Activated CD4-positive, alpha-beta T cell treated with anti-CD3 and anti-CD28 coated beads, Interleukin-2, amount 10 ng/mL, durations not matched to agents 24 days and 14 days (primary cell): ENCODE data around the gene GBP4. TPM values are rescaled to one million over a fixed set of nuclear protein-coding genes. Genes with fewer than 3 reads are reported as not detected.

ENCODE experiments used
- DNase-seq: peaks from one replicate; pipeline ENCODE4 v3.0.0; 2022
- H3K27ac Mint-ChIP-seq: one replicate; pipeline ENCODE4 v1.8.0; 2022; ENCODE audit warnings: mild to moderate bottlenecking, mixed read lengths
- H3K27me3 Mint-ChIP-seq: one replicate; pipeline ENCODE4 v1.8.0; 2022; ENCODE audit warnings: mixed read lengths
- H3K36me3 Mint-ChIP-seq: one replicate; pipeline ENCODE4 v1.8.0; 2022; ENCODE audit warnings: low read depth, mild to moderate bottlenecking, mixed read lengths
- H3K4me1 Mint-ChIP-seq: one replicate; pipeline ENCODE4 v1.8.0; 2021; ENCODE audit warnings: mixed read lengths
- H3K4me3 Mint-ChIP-seq: one replicate; pipeline ENCODE4 v1.8.0; 2022; ENCODE audit warnings: mild to moderate bottlenecking, moderate library complexity, mixed read lengths
- H3K9me3 Mint-ChIP-seq: one replicate; pipeline ENCODE4 v1.8.0; 2021; ENCODE audit warnings: mixed read lengths
- intact Hi-C: fragments of 100-400 bp; cut with micrococcal nuclease; formaldehyde crosslinking; loops from one replicate; pipeline ENCODE4 v1.15.1; 2023
- total RNA-seq: library from RNA; stranded (reverse); gene quantifications from 2 replicates; pipeline ENCODE4 v1.2.3, GENCODE V29; 2022

Gene GBP4
- total RNA-seq, 1 donor from 2014 or later: 29.5 TPM

DNA sequence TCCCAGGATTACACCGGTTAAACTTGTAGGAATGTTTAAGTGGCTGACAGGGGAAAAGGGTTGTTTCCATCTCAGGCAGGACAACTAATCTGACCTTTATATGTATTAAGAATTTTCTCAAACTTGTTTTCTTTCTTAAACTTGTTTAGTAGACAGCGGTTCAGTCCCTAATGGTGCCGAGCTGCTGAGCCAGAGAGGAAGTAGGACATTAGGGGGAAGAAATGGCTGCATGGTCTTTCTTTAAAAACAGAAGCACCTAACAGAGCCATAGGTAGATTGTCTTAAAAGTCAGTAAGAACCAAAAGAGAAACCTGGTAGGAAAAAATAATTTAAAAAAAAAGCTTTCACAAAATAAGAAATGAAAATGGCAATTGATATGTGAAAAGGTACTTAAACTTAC lies 3.3 kb downstream of the GBP4 start:
- no peaks in the 10 kb centered on the region for H3K27me3 Mint-ChIP-seq
- peaks cover 56% of the 10 kb centered on the region for H3K4me1 Mint-ChIP-seq
- DNase-seq: no peak
- no peaks in the 10 kb centered on the region for H3K9me3 Mint-ChIP-seq
- peak overlapping the region; percentile 72 for H3K4me3 Mint-ChIP-seq
- intact Hi-C loops: loop anchor here (5.0 kb wide), 1 partner anchor 527 kb away; no protein-coding TSS in a partner anchor
- H3K36me3 Mint-ChIP-seq: peaks cover 55% of the 10 kb centered on the region
- H3K27ac Mint-ChIP-seq: peak overlapping the region; percentile 72

DNA sequence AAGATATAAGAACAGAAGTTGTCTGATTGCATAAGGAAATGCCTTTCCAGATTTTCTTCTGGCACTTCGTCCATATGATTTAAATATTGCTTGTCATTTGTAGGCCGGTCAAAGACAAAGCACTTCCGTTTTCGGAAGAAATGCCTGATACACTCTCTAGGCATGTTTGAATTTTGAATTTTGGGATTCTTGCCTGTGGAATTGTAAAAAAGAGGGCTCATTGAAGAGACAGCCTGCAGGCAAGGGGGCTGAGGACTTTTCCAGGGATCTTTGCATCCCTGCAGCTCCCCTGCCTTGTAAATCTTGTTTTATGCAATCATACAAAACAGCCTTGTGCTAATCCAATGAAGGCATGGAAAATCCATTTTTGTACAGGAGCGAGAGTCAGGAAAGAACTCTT lies 7.4 kb downstream of the GBP4 start:
- Mint-ChIP-seq H3K27ac (no peak overlapping the region), H3K4me1 (peaks cover 41% of the 10 kb centered on the region), H3K9me3 (no peaks in the 10 kb centered on the region), H3K4me3 (no peak overlapping the region), H3K27me3 (no peaks in the 10 kb centered on the region), H3K36me3 (peaks cover 85% of the 10 kb centered on the region)
- intact Hi-C loops: no loop called here
- DNase-seq: no peak

DNA sequence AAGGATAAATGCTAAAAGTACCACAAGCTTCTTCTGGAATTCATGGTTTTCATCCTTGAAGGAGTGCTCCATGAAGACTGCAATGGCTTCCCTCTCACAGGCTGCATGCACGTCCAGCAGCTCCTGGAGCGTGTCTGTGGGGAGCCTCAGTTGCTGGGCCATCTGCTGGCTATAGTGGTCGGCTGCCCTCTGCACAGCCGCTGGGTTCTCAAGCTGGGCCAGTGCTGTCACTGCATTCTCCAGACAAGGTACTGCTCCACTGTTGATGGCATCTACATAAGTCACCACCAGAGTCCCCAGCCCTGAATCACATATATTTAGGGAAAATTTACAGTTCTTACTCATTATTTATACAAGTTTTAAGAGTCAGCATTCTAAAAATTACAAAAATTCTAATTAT lies 8.7 kb downstream of the GBP4 start:
- no peak overlapping the region for H3K27ac Mint-ChIP-seq
- H3K4me1 Mint-ChIP-seq: peaks cover 29% of the 10 kb centered on the region
- intact Hi-C loops: no loop called here
- H3K9me3 Mint-ChIP-seq: no peaks in the 10 kb centered on the region
- H3K4me3 Mint-ChIP-seq: no peak overlapping the region
- no peaks in the 10 kb centered on the region for H3K27me3 Mint-ChIP-seq
- H3K36me3 Mint-ChIP-seq: peaks cover 88% of the 10 kb centered on the region
- no peak for DNase-seq

DNA sequence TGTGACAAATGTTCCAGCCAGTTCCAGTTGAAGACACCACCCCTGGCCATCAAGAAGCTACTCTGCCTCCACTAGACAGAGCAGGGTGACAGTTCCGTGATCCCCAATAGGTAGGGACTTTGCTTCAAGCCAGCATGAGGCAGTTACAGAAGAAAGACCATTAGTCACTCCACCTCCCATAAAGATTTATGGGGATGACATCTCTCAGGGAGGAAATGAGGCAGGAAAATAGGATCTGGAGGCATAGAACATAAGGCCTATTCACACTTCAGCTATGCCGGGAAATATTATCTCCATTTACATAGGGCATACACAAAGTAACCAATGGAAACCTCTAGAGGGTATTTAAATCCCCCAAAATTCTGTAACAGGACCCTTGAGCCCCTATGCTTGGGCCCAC lies 19.4 kb downstream of the GBP4 start:
- no peak overlapping the region for H3K4me3 Mint-ChIP-seq

DNA sequence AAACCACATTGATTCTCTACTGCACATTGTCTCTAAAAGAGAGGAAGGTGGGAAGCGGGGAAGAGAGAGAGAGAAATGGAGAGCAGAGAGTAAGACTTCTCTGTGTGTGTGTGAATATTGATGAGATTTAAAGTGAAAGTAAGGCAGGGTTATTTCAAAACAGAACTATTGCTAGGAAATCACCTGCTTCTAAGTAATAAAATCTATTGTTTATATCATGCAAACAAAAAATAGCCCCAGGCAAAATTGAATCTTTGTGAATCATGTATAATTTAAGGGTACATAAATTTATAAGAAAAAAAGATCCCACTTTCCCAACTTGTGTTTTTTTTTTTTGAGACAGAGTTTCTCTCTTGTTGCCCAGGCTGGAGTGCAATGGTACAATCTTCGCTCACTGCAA lies 21.8 kb downstream of the GBP4 start:
- H3K36me3 Mint-ChIP-seq: peaks cover 13% of the 10 kb centered on the region
- intact Hi-C loops: no loop called here
- no peak for DNase-seq
- H3K9me3 Mint-ChIP-seq: peaks cover 10% of the 10 kb centered on the region
- no peaks in the 10 kb centered on the region for H3K27me3 Mint-ChIP-seq
- H3K4me1 Mint-ChIP-seq: peaks cover 4% of the 10 kb centered on the region
- H3K27ac Mint-ChIP-seq: no peak overlapping the region
- H3K4me3 Mint-ChIP-seq: no peak overlapping the region

More for the DNA sequence above, 19.4 kb downstream of the GBP4 start:
- H3K36me3 Mint-ChIP-seq: peaks cover 36% of the 10 kb centered on the region
- H3K27me3 Mint-ChIP-seq: no peaks in the 10 kb centered on the region
- DNase-seq: no peak
- intact Hi-C loops: no loop called here
- H3K9me3 Mint-ChIP-seq: peaks cover 17% of the 10 kb centered on the region
- peaks cover 4% of the 10 kb centered on the region for H3K4me1 Mint-ChIP-seq
- no peak overlapping the region for H3K27ac Mint-ChIP-seq

DNA sequence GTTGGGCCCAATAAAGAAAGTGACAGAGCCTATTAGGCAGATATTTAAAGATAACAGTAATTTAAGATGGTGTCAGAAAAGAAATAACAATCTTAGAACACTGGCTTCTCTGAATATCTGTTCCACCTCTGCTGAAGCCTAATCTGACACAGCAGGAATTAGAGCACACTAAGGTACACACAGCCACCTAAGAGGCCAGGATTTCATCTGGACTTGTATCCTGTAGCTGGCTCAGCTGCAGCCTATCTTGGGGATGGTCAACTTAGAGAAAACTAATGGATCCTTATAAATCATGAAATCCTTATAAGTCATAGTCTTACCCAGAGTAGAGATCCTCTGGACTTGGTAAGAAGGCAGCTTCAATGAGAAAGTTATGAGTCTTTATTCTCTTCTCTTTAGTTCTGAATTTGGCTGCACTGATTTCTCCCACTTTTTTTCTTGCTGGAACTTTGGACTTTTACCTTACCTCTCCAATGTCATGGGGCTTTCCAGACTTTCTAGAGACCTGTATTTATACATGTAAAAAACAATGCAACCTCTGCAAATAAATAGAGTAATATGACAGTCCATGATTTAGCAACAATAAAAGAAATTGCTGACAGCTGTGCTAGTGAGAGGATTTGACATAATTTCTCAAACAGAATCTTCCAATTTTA lies 23.0 kb downstream of the GBP4 start, which contains the start of gene GBP7:
GBP7 (minus strand) TSS at position 403 of the 656 bp plus-strand sequence. CDS start 4,068 bp downstream, outside the sequence.
- Mint-ChIP-seq H3K36me3 (peaks cover 5% of the 10 kb centered on the region), H3K4me1 (peaks cover 10% of the 10 kb centered on the region), H3K27ac (no peak within 1 kb of the TSS), H3K27me3 (no peaks in the 10 kb centered on the region), H3K9me3 (peaks cover 18% of the 10 kb centered on the region), H3K4me3 (no peak within 1 kb of the TSS)
- intact Hi-C loops: no loop called here
- DNase-seq: no peak

DNA sequence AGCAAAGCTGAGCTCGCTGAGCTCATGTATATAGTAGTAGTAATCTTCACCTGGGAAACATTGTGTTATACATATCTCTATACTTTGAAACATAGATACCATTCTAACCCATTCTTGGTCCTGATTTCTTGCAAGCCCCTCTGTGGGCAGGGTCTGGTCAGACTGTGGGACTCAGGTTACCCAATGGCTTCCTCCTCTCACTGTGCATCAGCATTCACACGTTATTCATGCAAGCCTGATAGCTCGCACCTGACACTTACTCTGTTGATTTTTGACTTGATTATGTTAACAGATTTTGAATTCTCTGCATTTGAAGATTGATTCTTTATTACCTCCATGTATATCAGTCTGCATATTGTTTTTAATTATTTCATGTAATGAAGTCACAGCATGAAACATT lies 24.3 kb downstream of the GBP4 start:
- H3K4me3 Mint-ChIP-seq: no peak overlapping the region
- H3K27ac Mint-ChIP-seq: no peak overlapping the region

DNA sequence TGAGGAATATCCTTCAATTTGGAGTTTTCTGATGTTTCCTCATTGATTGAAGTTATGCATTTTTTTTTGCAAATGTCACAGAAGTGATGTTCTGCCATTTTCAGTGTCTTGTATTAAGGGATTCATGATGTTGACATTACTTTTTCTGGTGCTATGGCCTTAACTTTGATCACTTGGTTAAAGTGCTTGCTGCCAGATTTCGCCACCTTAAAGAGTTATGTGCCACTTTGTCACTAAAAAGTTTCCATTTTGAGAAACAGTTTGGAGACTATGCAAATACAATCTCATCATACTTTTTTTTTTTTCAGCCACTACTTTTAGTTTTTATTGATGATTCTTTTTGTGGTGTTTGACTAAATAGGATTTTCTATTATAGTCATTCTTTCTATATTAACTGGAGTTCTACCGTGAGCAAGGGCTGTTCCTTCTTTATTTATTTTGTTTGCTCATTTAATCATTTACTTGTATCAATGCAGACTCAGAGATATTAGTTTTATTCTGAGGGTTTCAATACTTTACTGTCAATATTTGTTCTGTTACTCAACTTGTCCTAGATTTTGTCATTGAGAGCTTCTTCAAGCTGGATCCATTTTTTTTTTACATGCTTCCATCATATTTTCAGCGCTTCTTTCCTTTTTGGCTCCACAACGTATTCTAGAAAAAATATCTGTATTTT lies 26.1 kb downstream of the GBP4 start:
- intact Hi-C loops: no loop called here
- H3K9me3 Mint-ChIP-seq: peaks cover 23% of the 10 kb centered on the region
- no peak for DNase-seq
- H3K27me3 Mint-ChIP-seq: no peaks in the 10 kb centered on the region
- no peak overlapping the region for H3K27ac Mint-ChIP-seq
- H3K4me1 Mint-ChIP-seq: peaks cover 12% of the 10 kb centered on the region
- H3K4me3 Mint-ChIP-seq: no peak overlapping the region
- peaks cover 3% of the 10 kb centered on the region for H3K36me3 Mint-ChIP-seq

More for the DNA sequence above, 24.3 kb downstream of the GBP4 start:
- H3K27me3 Mint-ChIP-seq: no peaks in the 10 kb centered on the region
- H3K4me1 Mint-ChIP-seq: peaks cover 12% of the 10 kb centered on the region
- peaks cover 23% of the 10 kb centered on the region for H3K9me3 Mint-ChIP-seq
- DNase-seq: no peak
- H3K36me3 Mint-ChIP-seq: peaks cover 3% of the 10 kb centered on the region
- intact Hi-C loops: no loop called here

DNA sequence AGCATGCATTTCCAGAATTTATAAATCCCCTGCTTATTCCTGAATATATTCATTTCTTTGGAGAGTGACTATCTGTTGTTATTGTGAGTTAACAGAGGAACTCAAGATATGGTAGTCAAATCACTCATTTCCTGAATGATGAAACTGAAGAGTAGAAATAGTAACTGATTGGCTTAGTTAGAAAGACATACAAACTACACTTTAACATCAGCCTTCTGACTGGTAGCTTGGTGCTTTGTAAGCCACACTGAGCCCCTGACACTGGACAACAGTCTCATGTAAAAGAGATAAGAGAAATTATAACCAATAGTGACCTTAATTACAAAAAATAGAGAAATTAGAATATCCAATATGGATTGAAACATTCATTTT lies 27.7 kb downstream of the GBP4 start:
- Mint-ChIP-seq H3K27ac (no peak overlapping the region), H3K4me1 (peaks cover 8% of the 10 kb centered on the region), H3K27me3 (no peaks in the 10 kb centered on the region), H3K9me3 (peaks cover 23% of the 10 kb centered on the region), H3K4me3 (no peak overlapping the region), H3K36me3 (peaks cover 3% of the 10 kb centered on the region)
- intact Hi-C loops: no loop called here
- DNase-seq: no peak

DNA sequence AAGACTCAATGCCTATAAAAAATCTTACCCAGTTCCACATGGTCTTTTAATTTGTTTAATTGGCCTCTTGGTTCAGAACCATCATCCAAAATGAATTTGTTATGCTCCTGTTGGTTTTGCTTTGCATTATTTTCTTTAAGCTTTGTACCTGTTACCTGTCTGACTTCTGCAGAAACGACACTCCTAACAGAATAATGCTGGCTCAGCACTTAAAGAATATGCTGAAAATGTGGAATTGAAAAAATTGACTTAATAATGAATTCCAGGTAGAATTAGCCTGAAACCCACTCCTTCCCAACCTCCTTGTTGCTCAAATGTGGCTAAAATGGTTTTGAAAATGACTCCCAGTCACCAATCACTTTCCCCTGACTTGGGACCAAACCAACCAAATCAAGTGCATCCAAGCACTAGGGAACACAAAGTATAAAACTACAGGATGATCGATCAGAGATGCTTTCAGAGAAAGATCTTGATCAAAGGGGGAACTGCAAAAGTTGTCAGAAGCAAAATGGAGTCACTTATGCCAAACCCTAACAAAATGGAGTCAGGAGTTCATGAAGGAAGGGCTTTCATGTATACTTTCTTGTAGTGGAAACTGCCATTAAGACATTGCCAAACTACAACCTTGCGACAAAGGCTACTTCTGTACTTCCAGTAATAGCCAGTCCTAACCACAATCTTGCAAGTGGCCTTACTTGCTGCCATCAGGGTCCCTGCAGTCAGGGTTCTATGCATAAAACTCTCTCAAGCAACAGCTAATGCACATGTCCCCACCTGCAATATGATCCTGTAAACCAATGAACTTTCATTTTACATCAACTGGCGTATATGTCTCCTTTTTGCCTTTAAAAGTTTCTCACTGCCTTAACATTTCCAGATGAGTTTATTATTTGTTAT lies 28.3 kb downstream of the GBP4 start:
- H3K27ac Mint-ChIP-seq: no peak overlapping the region
- H3K27me3 Mint-ChIP-seq: no peaks in the 10 kb centered on the region
- peaks cover 8% of the 10 kb centered on the region for H3K4me1 Mint-ChIP-seq
- intact Hi-C loops: no loop called here
- no peak for DNase-seq
- no peak overlapping the region for H3K4me3 Mint-ChIP-seq
- peaks cover 3% of the 10 kb centered on the region for H3K36me3 Mint-ChIP-seq
- H3K9me3 Mint-ChIP-seq: peaks cover 23% of the 10 kb centered on the region

DNA sequence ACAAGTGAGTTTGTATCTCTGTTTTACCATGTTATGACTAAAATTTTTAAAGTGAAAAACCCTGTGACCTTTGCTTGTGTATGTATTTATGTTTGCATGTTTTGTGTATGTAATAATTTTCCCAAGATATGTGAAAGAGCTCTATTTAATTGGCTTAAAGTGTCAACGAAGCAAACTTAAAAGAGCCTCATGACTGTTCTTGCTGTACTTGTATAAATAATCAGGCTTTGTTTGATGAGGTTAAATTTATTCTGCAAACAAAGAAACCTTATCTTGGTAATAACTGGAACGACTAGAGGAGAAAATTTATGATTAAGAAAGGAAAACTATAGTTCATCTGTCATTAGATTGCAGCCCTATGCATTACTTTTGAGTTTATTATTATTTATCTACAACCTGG lies 29.6 kb downstream of the GBP4 start:
- no peak for DNase-seq
- peaks cover 8% of the 10 kb centered on the region for H3K4me1 Mint-ChIP-seq
- intact Hi-C loops: no loop called here
- H3K27me3 Mint-ChIP-seq: no peaks in the 10 kb centered on the region
- H3K4me3 Mint-ChIP-seq: no peak overlapping the region
- H3K36me3 Mint-ChIP-seq: peaks cover 3% of the 10 kb centered on the region
- H3K9me3 Mint-ChIP-seq: peaks cover 18% of the 10 kb centered on the region
- H3K27ac Mint-ChIP-seq: no peak overlapping the region

DNA sequence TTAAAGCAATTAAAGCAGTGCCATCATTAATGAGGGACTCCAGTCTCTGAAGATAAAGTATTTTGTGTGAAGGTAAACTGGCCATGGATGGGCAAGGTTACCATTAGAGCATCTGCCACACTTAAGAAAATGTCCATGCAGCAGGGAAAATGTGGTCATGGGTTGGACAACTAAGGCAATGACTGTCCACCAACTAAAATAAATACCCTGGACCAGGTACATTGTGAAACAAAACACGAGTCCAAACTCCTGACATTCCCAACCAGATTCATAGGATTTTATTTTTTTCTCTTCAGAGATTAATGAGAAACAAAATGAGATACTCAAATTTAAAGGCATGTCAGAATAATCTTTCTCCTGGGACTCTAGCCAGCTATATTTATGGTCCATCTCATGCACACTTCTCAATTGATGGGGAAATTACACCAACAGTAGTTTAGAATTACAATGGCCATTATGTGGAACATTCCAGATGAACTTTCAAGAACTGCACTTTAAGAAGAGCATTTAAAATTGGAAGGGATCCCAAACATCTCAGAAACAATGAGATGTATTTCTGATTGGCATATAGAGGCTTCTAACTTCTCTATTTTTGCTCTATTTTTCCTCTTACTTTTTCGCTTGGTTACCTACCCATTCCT lies 31.0 kb downstream of the GBP4 start:
- no peak overlapping the region for H3K4me3 Mint-ChIP-seq
- no peak overlapping the region for H3K27ac Mint-ChIP-seq
- DNase-seq: no peak
- H3K4me1 Mint-ChIP-seq: peaks cover 8% of the 10 kb centered on the region
- H3K9me3 Mint-ChIP-seq: peaks cover 18% of the 10 kb centered on the region
- intact Hi-C loops: no loop called here
- peaks cover 3% of the 10 kb centered on the region for H3K36me3 Mint-ChIP-seq
- H3K27me3 Mint-ChIP-seq: peaks cover 2% of the 10 kb centered on the region

DNA sequence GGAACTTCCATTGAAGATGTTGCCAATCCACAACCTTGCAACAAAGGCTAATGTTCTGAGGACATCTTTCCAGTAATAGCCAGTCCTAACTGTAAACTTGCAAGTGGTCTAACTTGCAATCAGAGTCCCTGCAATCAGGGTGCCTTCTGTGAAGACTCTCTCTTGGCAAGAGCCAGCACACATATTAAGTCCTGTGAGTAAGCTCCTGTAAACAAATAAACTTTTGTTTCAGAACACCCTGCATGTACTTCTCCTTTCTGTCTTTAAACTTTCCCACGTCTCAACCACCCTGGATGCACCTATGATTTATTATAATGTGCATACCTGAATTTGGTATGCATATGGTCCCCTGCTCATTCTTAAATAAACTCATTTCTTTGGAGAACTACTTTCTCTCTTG lies 32.0 kb downstream of the GBP4 start:
- intact Hi-C loops: no loop called here
- no peak overlapping the region for H3K27ac Mint-ChIP-seq
- H3K4me1 Mint-ChIP-seq: peaks cover 8% of the 10 kb centered on the region
- H3K27me3 Mint-ChIP-seq: peaks cover 6% of the 10 kb centered on the region
- no peak overlapping the region for H3K4me3 Mint-ChIP-seq
- peaks cover 19% of the 10 kb centered on the region for H3K9me3 Mint-ChIP-seq
- H3K36me3 Mint-ChIP-seq: peaks cover 3% of the 10 kb centered on the region
- DNase-seq: no peak
